Stomach (tissue), 4 donors: ENCODE results near the gene CLEC10A.
"Not testable (repeated sequence)": the region's sequence is repeated elsewhere in the genome, so short reads cannot be mapped to it uniquely, and the experiment has no call there.

Experiments
- CTCF ChIP-seq, 7 experiments: fragments of 450-650 bp in 4 of 7; fragments of 200-600 bp in 3 of 7; sonication (generic) in 3 of 7; IDR thresholded peaks; one replicate each; pipeline ENCODE4 v1.5.1; 2016 to 2019; ENCODE audit warnings: antibody characterized with exemption in 7 of 7, control low read depth in 2 of 7, mild to moderate bottlenecking in 1 of 7
- EP300 ChIP-seq: sonication (generic); formaldehyde crosslinking; IDR thresholded peaks from one replicate; pipeline ENCODE4 v1.6.1; 2017; ENCODE audit warnings: antibody characterized with exemption
- POLR2A ChIP-seq, 4 donors: fragments of 450-650 bp; IDR thresholded peaks; one replicate each; pipeline ENCODE4 v1.6.1; 2016; ENCODE audit warnings: antibody characterized with exemption in 4 of 4, control low read depth in 2 of 4, mild to moderate bottlenecking in 1 of 4, moderate library complexity in 1 of 4
- POLR2AphosphoS5 ChIP-seq, 3 donors: sonication (generic); formaldehyde crosslinking; IDR thresholded peaks; one replicate each; pipeline ENCODE4 v1.6.1; 2016; ENCODE audit warnings: antibody characterized with exemption in 3 of 3

GRCh38 chr17:7091311-7092005 lies 11.4 kb upstream of the CLEC10A start:
- not testable (repeated sequence) for TF ChIP-seq CTCF (IDR thresholded peaks at IDR 0.05); EP300; POLR2A (IDR thresholded peaks at IDR 0.05); POLR2AphosphoS5 (IDR thresholded peaks at IDR 0.05)
